HepG2 (cell line): ENCODE data around the gene HEPACAM2. TPM values are rescaled to one million over a fixed set of nuclear protein-coding genes. Genes with fewer than 3 reads are reported as not detected.
A peak's percentile ranks its signal among the peaks of the same experiment; 100 is the strongest.

ENCODE experiments used
- CBX2 ChIP-seq, 2 experiments: fragments of 200-600 bp in 1 of 2; sonication (generic); formaldehyde crosslinking in 1 of 2; IDR thresholded peaks; 2 replicates each; pipeline versions ENCODE4 v1.7.0 to v1.8.1; 2018 to 2022; ENCODE audit warnings: low read depth in 2 of 2, low read length in 1 of 2, mild to moderate bottlenecking in 1 of 2, missing genetic modification reagents in 1 of 2
- MED13 ChIP-seq: sonication (generic); formaldehyde crosslinking; IDR thresholded peaks from 2 replicates; pipeline ENCODE4 v1.5.0; 2020; ENCODE audit warnings: missing genetic modification reagents
- NFRKB ChIP-seq: fragments of 450-650 bp; IDR thresholded peaks from 2 replicates; pipeline ENCODE4 v1.6.1; 2017
- PAXIP1 ChIP-seq: sonication (generic); formaldehyde crosslinking; conservative IDR thresholded peaks from 2 replicates; pipeline ENCODE4 v1.4.0; 2020; ENCODE audit warnings: mild to moderate bottlenecking, missing genetic modification reagents, moderate library complexity
- TCF12 ChIP-seq, 2 experiments: fragments of 450-650 bp in 1 of 2; sonication (generic) in 1 of 2; formaldehyde crosslinking in 1 of 2; IDR thresholded peaks; 2 replicates each; pipeline versions ENCODE4 v1.6.1 to v1.8.0; 2017 to 2022; ENCODE audit warnings: antibody characterized with exemption in 1 of 2, mild to moderate bottlenecking in 1 of 2, missing genetic modification reagents in 1 of 2, moderate library complexity in 1 of 2
- ZBTB1 ChIP-seq: sonication (generic); formaldehyde crosslinking; IDR thresholded peaks from 2 replicates; pipeline ENCODE4 v1.4.0; 2020; ENCODE audit warnings: missing genetic modification reagents, borderline replicate concordance
- ZC3H4 ChIP-seq: sonication (generic); formaldehyde crosslinking; IDR thresholded peaks from 2 replicates; pipeline ENCODE4 v1.4.0; 2020; ENCODE audit warnings: missing genetic modification reagents, borderline replicate concordance
- ZEB1 ChIP-seq: IDR thresholded peaks from 2 replicates; pipeline ENCODE4 v1.6.1; 2012; ENCODE audit warnings: mild to moderate bottlenecking, low read depth, inconsistent platforms; ENCODE audit not compliant: insufficient replicate concordance
- ZNF512 ChIP-seq: sonication (generic); formaldehyde crosslinking; IDR thresholded peaks from 2 replicates; pipeline ENCODE4 v1.4.0; 2020; ENCODE audit warnings: mild to moderate bottlenecking, missing genetic modification reagents
- ZNF646 ChIP-seq: sonication (generic); formaldehyde crosslinking; IDR thresholded peaks from 2 replicates; pipeline ENCODE4 v1.9.0; 2021; ENCODE audit warnings: mild to moderate bottlenecking, missing genetic modification reagents
- ZNF704 ChIP-seq: sonication (generic); formaldehyde crosslinking; IDR thresholded peaks from 2 replicates; pipeline ENCODE4 v1.8.1; 2023; ENCODE audit warnings: mild to moderate bottlenecking, inconsistent platforms, moderate library complexity, missing genetic modification reagents, borderline replicate concordance
- polyA plus RNA-seq, 8 experiments: library from polyadenylated mRNA; depleted of rRNA in 3 of 8; stranded (reverse) in 7 of 8; unstranded in 1 of 8; fragments of >200 nt; fragmentation: Illumina TruSeq in 4 of 8; extraction: Trizol in 4 of 8; gene quantifications; 2 replicates each; pipeline versions ENCODE4 v1.2.1 to v1.2.3, GENCODE V29; 2011 to 2016; ENCODE audit warnings: low read depth in 4 of 8, missing spikeins in 1 of 8, mixed read lengths in 1 of 8; ENCODE audit not compliant: insufficient read depth in 1 of 8
- total RNA-seq, 5 experiments: library from RNA; depleted of rRNA; stranded (reverse); fragments of >200 nt; fragmentation: Illumina TruSeq; extraction: Trizol; gene quantifications; 2 replicates each; pipeline ENCODE4 v1.2.3, GENCODE V29; 2016; ENCODE audit warnings: low read depth in 1 of 5

HEPACAM2 gene
- total and polyA plus RNA-seq, 2 of the 13 experiments (the other 11 are each of a cell fraction or from before 2014, with no cell fraction given) = not detected

GRCh38 chr7:93231799-93232672 is 5.8 kb upstream of the HEPACAM2 start, which contains the start of gene VPS50 (continued):
- TF ChIP-seq ZNF646 (CRISPR knock-in tag) (no peak), TCF12 (IDR thresholded peaks at IDR 0.05) (no peak), TCF12 (CRISPR knock-in tag; IDR thresholded peaks at IDR 0.05) (no peak), ZNF512 (CRISPR knock-in tag) (no peak), ZNF704 (CRISPR knock-in tag) (no peak; the same call in 1 of the 2 replicates), ZBTB1 (CRISPR knock-in tag) (no peak), PAXIP1 (CRISPR knock-in tag) (no peak), CBX2 (IDR thresholded peaks at IDR 0.05; ENCODE audit: low read depth, low read length) (no peak), CBX2 (CRISPR knock-in tag; IDR thresholded peaks at IDR 0.05; ENCODE audit: low read depth) (no peak), ZEB1 (peak; percentile 90), NFRKB (no peak), ZC3H4 (CRISPR knock-in tag) (no peak), MED13 (CRISPR knock-in tag) (0 out of 2 replicates have a peak, but pooled peaks have one; percentile 25)
